Right lobe of liver (tissue), 6 donors: ENCODE data around the gene PLK5. TPM values are rescaled to one million over a fixed set of nuclear protein-coding genes. Genes with fewer than 3 reads are reported as not detected.
"Not testable (repeated sequence)": the region's sequence is repeated elsewhere in the genome, so short reads cannot be mapped to it uniquely, and the experiment has no call there.

Source experiments
- ATAC-seq, 4 donors: fragments of 200-7000 bp; cut with Tn5 transposase; one replicate each; pipeline ENCODE4 v1.9.1; 2020; ENCODE audit warnings: mild to moderate bottlenecking in 4 of 4, moderate library complexity in 4 of 4
- DNase-seq, 3 donors: peaks; one replicate each; pipeline ENCODE4 v3.0.0-alpha.2; 2020
- H3K27ac ChIP-seq, 3 donors: fragments of 200-600 bp; one replicate each; pipeline ENCODE4 v1.8.0; 2022
- H3K27me3 ChIP-seq, 2 donors: fragments of 200-600 bp; one replicate each; pipeline ENCODE4 v1.8.0; 2022
- H3K36me3 ChIP-seq, 4 donors: fragments of 200-600 bp; sonication (generic) in 1 of 4; one replicate each; pipeline versions ENCODE4 v1.5.1 to v1.8.0; 2017 to 2022; ENCODE audit warnings: control low read depth in 1 of 4
- H3K4me1 ChIP-seq, 4 donors: fragments of 200-600 bp; sonication (generic) in 1 of 4; one replicate each; pipeline versions ENCODE4 v1.5.1 to v1.8.0; 2017 to 2022; ENCODE audit warnings: control low read depth in 1 of 4
- H3K4me3 ChIP-seq, 3 donors: fragments of 200-600 bp; one replicate each; pipeline ENCODE4 v1.8.0; 2022
- H3K9me3 ChIP-seq, 4 donors: fragments of 200-600 bp; sonication (generic) in 1 of 4; one replicate each; pipeline versions ENCODE4 v1.5.1 to v1.8.0; 2017 to 2022; ENCODE audit warnings: control low read depth in 1 of 4
- CTCF ChIP-seq, 4 donors: fragments of 200-600 bp in 3 of 4; fragments of 450-650 bp in 1 of 4; IDR thresholded peaks; one replicate each; pipeline versions ENCODE4 v1.5.1 to v1.8.0; 2016 to 2022; ENCODE audit warnings: antibody characterized with exemption in 4 of 4, mild to moderate bottlenecking in 2 of 4
- POLR2A ChIP-seq: fragments of 450-650 bp; IDR thresholded peaks from one replicate; pipeline ENCODE4 v1.6.1; 2017; ENCODE audit warnings: antibody characterized with exemption, mild to moderate bottlenecking
- WGBS: methylation state at CpG from one replicate; pipeline ENCODE4 v1.1.6; 2018; ENCODE audit warnings: low coverage, low lambda C conversion rate; ENCODE audit not compliant: insufficient coverage; ENCODE audit errors: missing lambda C conversion rate; 5-methylcytosine and 5-hydroxymethylcytosine counted together
- intact Hi-C, 2 donors: fragments of 100-400 bp; cut with DNase I; formaldehyde crosslinking; loops; one replicate each; pipeline versions ENCODE4 v1.11.2 to v1.14.1; 2022
- total RNA-seq, 6 experiments: library from RNA; depleted of rRNA in 2 of 6; stranded (reverse); fragments of >200 nt in 2 of 6; fragmentation: NEBNext Ultra II Directional in 3 of 6; extraction: Animal tissue kit (Norgen Biotek cat#: 25700) in 3 of 6; gene quantifications; one replicate each; pipeline versions ENCODE4 v1.1.0 to v1.2.4, GENCODE V29; 2016 to 2023
- donor health status: DM: no; HTN: yes; CAD: no.
- donor health status: DM: no; HTN: no; CAD: no.
- donor health status: DM: no; HTN: no; CAD: no.
- donor health status: DM: no; HTN: yes; CAD: no.
- donor health status: DM: no; HTN: yes; CAD: no.

PLK5 gene
- total RNA-seq, 6 experiments from 2014 or later: not detected

GRCh38 chr19:1538978-1539377 is 15.1 kb downstream of the PLK5 start:
- H3K27ac ChIP-seq: no peak overlapping the region
- no peak for DNase-seq
- no peaks in the 10 kb centered on the region for H3K27me3 ChIP-seq
- H3K9me3 ChIP-seq: no peaks in the 10 kb centered on the region
- ATAC-seq: no peak
- H3K4me3 ChIP-seq: no peak overlapping the region
- intact Hi-C loops: no loop called here
- WGBS: 50% methylated on average over 8 of the region's 15 CpGs
- H3K36me3 ChIP-seq: no peaks in the 10 kb centered on the region
- TF ChIP-seq POLR2A (no peak), CTCF (IDR thresholded peaks at IDR 0.05) (no peak)
- no peaks in the 10 kb centered on the region for H3K4me1 ChIP-seq

GRCh38 chr19:1539749-1540148 is 15.9 kb downstream of the PLK5 start:
- not testable (repeated sequence) for H3K27me3 ChIP-seq

GRCh38 chr19:1540365-1540925 is 16.6 kb downstream of the PLK5 start:
- intact Hi-C loops: loop anchor here in 1 of 2 donors (10.0 kb wide), 1 partner anchor 224 kb away; no protein-coding TSS in a partner anchor
- TF ChIP-seq POLR2A (no peak), CTCF (IDR thresholded peaks at IDR 0.05) (no peak)
- no peak for ATAC-seq
- no peaks in the 10 kb centered on the region for H3K4me1 ChIP-seq
- 33% methylated on average over 15 of the region's 17 CpGs for WGBS
- no peak overlapping the region for H3K27ac ChIP-seq
- H3K27me3 ChIP-seq: no peaks in the 10 kb centered on the region
- no peak for DNase-seq
- H3K36me3 ChIP-seq: no peaks in the 10 kb centered on the region
- H3K9me3 ChIP-seq: no peaks in the 10 kb centered on the region
- no peak overlapping the region for H3K4me3 ChIP-seq

More at GRCh38 chr19:1539749-1540148, 15.9 kb downstream of the PLK5 start:
- intact Hi-C loops: loop anchor here in 1 of 2 donors (10.0 kb wide), 1 partner anchor 225 kb away; no protein-coding TSS in a partner anchor
- H3K36me3 ChIP-seq, H3K4me3 ChIP-seq, ATAC-seq, DNase-seq, H3K4me1 ChIP-seq, H3K9me3 ChIP-seq, H3K27ac ChIP-seq: not testable (repeated sequence)
- WGBS: 59% methylated on average over 9 of the region's 11 CpGs

GRCh38 chr19:1549332-1549945 is 25.6 kb downstream of the PLK5 start:
- H3K36me3 ChIP-seq: no peaks in the 10 kb centered on the region
- no peak overlapping the region for H3K27ac ChIP-seq
- H3K4me3 ChIP-seq: no peak overlapping the region
- ATAC-seq (no peak), DNase-seq (no peak)
- H3K27me3 ChIP-seq: no peaks in the 10 kb centered on the region
- H3K9me3 ChIP-seq: no peaks in the 10 kb centered on the region
- intact Hi-C loops: loop anchor here (5.0 to 10.0 kb wide), 2 partner anchors 123 to 215 kb away; no protein-coding TSS in a partner anchor
- TF ChIP-seq CTCF (IDR thresholded peaks at IDR 0.05) (no peak), POLR2A (no peak)
- WGBS: 68% methylated on average over 4 of the region's 4 CpGs
- H3K4me1 ChIP-seq: peaks cover 0 to 3% (median 1%) of the 10 kb centered on the region in 4 donors
